ENCODE measurements around the gene NR3C2.

DNA sequence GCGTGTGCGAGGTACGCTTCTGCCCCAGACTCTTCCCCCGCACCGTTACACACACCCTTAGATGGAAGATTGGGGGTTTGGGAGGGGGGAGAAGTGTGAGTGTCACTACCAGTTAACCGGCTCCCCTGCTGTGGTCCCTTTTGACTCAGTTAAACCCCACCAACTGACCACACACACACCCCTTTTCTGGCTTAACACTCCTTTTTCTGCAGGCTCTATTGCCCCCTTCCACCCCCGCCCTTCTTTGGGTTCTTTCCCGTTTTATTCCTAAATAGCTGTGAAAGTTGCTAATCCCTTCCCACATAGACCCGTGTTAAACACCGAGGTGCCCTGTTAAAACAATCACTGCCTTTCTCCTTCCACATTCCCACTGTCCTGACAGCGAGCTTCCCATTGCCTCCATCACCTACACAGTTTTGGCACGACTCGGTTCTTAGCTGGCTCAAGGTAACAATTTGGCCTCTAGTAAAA is 3.7 kb upstream of the NR3C2 start:
- TF ChIP-seq, protein P1, sequence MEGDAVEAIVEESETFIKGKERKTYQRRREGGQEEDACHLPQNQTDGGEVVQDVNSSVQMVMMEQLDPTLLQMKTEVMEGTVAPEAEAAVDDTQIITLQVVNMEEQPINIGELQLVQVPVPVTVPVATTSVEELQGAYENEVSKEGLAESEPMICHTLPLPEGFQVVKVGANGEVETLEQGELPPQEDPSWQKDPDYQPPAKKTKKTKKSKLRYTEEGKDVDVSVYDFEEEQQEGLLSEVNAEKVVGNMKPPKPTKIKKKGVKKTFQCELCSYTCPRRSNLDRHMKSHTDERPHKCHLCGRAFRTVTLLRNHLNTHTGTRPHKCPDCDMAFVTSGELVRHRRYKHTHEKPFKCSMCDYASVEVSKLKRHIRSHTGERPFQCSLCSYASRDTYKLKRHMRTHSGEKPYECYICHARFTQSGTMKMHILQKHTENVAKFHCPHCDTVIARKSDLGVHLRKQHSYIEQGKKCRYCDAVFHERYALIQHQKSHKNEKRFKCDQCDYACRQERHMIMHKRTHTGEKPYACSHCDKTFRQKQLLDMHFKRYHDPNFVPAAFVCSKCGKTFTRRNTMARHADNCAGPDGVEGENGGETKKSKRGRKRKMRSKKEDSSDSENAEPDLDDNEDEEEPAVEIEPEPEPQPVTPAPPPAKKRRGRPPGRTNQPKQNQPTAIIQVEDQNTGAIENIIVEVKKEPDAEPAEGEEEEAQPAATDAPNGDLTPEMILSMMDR (IDR thresholded peaks at IDR 0.05), result no peak
- no peak for TF ChIP-seq POLR2A (IDR thresholded peaks at IDR 0.05)

Data from testis (tissue), 2 donors.